GM18951 (cell line): Measurements from ENCODE around the gene KRTAP29-1.

Source experiments
- POLR2A ChIP-seq: IDR thresholded peaks from 4 replicates; pipeline ENCODE4 v1.6.1; 2011; ENCODE audit warnings: mild to moderate bottlenecking; ENCODE audit not compliant: insufficient read length, insufficient read depth; ENCODE audit errors: extremely low read depth
- in situ Hi-C: fragments of 300-500 bp; cut with MboI; formaldehyde crosslinking; loops from one replicate; pipeline ENCODE4 v1.12.0; 2022; ENCODE audit warnings: low sequenced_read_pairs, mixed read lengths, inconsistent platforms; ENCODE audit not compliant: unreplicated experiment

KRTAP29-1 gene

DNA sequence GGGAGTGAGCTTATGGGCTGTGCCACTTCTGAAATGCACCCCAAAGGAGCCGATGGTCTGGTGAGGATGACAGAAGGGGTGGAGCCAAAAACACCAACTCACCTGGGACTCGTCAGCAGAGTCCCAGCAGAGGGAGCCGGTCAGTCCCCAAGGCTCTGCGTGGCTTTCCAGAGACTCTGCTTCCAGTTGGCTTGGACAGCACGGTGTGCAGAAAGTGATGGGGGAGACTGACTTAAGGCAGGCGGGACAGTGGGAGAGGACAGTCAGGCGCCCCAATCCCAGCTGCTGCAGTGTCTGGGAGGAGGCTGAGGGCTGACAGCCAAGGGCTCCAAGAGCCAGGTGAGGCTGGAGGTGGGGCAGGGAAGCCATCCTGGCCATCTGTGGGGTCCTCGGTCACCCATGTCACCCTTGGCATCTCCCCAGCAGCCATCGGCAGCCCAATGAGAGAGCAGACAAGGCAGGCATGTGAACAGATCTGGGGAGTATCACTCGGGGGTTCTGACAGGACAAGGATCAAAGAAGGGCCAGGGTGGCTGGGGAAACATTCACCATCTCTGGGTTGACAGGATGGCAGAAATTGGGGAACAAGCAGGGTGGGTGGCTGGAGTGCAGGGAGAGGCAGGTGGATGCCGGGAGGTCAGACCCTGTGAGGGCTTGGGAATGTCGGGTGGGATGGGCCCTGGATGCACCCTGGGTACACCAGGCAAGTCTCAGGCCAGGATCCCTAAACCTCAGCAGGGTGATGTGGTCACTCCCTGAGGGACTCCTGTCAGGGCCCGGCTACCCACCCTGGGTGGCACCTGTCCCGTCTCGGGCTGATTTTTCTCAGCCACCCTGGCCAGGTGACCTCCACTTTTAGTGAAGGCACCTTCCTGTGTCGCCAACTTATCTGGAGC, 21.8 kb upstream of the KRTAP29-1 start:
- no peak for TF ChIP-seq POLR2A
- in situ Hi-C loops = no loop called here

DNA sequence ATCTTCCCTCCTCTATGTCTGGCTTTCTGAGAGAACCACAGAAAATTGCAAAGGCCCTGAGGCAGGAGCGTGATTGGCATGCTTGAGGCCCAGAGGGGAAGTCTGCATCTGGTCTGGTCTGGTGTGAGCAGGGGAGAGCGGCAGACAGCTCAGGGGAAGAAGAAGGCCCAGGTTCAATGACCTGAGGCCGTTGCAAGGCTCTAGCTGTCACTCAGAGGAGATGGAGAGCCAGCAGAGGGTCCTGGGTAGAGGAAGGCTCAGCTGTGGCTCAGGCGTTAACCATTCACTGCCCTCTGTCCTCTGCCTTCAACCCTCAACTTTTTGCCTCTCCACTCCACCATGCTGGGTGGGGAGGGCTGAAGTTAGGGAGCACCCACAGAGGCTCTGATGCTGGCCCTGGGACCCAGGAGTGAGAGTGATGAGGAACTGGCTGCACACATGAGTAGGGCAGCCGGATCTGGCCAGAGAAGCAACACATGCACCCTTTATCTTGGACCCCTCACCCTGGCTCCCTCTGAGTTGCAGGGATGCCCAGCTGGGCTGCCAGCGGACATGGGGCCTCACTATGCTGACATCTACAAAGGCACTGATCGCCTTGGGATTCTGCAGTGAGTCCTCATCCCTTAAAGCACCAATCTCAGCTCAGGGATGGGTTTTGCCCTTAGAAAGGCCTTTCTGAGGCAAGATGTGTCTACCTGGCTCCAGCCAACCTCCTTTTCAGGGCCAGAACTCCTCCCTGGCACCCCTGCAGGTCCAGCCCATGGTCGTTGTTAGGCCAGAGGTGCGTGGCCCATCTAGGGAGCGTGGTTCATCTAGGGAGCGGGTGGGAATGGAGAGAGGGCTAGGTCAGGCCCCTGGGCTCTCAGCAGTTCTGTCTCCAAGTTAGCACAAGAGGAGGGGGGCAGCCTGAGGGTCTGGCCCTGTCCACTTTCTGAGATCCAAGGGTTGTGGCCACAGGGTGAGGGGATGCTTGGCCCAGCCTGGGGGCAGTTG, 20.5 kb upstream of the KRTAP29-1 start:
- in situ Hi-C loops = no loop called here
- no peak for TF ChIP-seq POLR2A

DNA sequence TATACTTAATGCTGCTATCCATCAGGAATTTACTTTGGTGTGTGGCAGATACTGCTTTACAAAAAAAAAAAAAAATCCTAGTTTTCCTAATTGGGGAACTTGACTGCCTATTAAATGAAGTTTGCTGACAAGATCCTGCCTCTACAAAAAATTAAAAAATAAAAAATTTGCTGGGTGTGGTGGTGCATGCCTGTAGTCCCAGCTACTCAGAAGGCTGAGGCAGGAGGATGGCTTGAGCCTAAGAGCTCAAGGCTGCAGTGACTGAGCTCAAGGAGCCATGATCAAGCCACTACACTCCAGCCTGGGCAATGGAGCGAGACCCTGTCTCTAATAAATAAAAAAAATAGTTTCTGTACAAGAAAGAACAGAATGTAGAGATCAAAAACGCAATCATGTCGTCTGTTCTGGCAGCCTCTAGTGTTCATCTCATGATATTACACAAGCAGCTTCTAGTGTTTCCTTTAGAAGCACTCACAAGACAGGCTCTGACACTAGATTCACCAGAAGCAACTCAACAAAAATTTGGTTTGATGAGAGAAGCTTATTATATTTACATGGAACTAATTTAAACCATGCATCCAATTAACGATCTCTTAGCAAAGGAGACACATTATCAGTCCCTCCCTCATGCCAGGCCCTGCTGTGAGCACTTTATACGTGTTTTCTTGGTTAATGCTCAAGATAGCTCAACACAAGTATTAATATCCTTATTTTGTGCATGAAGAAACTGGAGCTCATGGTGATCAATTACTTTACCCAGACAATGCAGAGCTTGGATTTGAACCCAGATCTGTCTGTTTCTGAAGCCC, 19.6 kb upstream of the KRTAP29-1 start:
- no peak for TF ChIP-seq POLR2A
- in situ Hi-C loops = no loop called here

DNA sequence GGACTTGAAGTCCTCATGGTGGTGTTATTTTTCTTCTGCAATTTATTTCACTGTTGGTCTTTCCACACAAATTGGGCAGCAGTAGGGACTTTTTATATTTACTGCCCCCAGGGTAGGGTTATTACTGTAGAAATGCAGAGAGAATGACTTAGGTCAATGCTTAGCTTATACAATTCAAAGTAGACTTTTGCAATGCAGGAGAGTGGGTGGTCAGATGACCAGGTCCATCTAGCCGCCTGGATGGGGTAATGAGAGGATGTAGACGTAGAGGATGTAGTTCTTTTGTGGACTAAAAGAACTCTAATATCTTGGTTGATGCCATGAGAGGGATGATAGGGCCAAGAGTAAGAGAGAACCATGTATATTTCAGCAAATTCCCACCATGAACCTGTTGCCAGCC, 15.6 kb upstream of the KRTAP29-1 start:
- in situ Hi-C loops = no loop called here
- TF ChIP-seq POLR2A = no peak

DNA sequence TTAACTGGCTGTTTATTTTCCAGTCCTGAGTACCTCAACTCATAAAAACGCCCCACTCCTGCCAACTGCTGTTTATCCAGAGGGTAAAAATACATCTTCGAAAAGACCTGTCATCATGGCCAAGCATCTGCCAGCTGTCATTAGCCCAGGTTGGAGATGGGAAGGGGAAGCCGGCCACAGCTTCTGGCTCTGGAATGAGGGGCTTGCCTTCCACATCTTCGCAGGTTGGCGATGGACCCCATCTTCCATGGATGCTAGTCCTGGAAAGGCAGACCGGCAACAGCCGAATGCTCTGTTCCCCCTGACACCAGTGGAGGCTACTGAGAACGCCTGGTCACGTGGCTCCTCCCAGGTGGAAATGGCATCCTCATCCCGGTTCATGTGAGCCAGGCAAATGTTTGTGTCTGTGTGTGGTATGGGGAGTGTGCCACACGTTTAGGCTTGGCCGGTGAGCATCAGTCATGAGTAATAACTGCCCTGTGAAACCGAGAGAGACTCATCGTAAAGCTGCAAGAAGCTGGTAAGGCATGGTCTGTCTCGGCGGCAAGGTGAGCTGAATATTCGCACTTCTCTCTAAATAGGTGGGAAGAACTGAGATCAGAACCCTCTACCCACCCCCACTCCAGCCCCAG, 13.3 kb upstream of the KRTAP29-1 start:
- TF ChIP-seq POLR2A = no peak
- in situ Hi-C loops = no loop called here

DNA sequence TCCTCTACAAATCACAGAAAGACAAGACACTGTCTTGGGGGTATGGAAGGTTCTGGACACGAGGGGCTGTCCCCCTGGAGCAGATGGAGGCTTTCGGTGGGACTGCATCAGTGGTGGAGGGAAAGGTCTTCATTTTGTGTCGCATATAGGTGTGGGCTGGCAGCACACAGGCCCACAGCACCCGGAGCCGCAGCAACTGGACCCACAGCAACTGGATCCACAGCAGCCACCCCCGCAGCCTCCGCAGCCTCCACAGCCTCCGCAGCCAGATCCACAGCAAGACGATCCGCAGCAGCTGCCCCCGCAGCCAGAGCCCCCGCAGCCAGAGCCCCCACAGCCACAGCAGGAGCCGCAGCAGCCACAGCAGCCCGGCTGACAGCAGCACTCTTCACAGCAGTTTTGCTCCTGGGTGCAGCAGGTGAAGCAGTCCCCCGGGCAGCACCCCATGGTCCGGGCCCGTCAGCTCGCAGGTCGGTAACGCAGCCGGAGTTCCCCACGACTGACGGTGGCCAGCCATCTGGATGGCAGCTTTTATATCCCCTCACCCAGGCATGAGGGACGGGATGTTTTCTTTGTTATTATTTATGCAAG, 12.6 kb upstream of the KRTAP29-1 start, which contains the start of gene KRTAP17-1:
KRTAP17-1 (minus strand) TSS at position 507 of the 591 bp plus-strand sequence; CDS start at position 447, 60 bp downstream.
- in situ Hi-C loops = no loop called here

DNA sequence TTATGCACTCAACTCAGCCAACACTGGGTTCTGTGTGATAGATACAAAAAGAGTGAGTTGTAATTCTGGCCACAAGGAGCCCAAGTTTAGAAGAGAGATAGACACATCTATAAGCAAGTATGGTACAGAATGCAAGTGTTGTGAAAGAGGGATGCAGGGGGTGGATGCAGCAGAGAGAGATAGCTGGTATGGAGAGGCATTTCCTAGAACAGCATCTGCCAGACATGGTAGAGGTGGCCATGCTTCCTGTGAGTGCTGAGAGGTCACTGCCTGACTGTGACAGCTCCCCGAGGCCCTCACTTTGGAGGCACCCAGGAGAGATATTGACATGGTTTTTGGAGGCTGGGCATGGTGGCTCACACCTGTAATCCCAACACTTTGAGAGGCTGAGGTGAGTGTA, 8.5 kb upstream of the KRTAP29-1 start:
- no peak for TF ChIP-seq POLR2A
- in situ Hi-C loops = no loop called here

More for the DNA sequence above, 12.6 kb upstream of the KRTAP29-1 start, which contains the start of gene KRTAP17-1:
- TF ChIP-seq POLR2A = no peak

DNA sequence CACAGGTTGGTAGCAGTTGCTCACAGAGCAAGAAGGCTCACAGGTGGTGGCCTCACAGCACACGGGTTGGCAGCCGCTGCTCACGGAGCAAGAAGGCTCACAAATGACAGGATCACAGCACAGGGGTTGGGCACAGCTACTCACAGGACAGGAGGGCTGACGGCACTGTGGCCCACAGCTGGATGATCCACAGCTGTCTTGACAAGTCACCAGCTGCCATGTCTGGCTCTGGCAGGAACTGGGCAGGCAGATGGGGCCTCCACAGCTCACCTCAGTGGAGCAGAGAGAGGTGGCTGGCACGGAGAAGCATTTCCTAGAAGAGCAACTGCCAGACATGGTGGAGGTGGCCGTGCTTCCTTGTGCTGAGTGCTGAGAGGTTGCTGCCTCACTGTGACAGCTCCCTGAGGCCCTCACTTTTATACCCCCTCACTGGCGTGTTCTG, 6.3 kb upstream of the KRTAP29-1 start, which contains the start of gene KRTAP16-1:
KRTAP16-1 (minus strand) TSS at position 392 of the 442 bp plus-strand sequence; CDS start at position 336, 56 bp downstream.
- in situ Hi-C loops = no loop called here
- no peak for TF ChIP-seq POLR2A

DNA sequence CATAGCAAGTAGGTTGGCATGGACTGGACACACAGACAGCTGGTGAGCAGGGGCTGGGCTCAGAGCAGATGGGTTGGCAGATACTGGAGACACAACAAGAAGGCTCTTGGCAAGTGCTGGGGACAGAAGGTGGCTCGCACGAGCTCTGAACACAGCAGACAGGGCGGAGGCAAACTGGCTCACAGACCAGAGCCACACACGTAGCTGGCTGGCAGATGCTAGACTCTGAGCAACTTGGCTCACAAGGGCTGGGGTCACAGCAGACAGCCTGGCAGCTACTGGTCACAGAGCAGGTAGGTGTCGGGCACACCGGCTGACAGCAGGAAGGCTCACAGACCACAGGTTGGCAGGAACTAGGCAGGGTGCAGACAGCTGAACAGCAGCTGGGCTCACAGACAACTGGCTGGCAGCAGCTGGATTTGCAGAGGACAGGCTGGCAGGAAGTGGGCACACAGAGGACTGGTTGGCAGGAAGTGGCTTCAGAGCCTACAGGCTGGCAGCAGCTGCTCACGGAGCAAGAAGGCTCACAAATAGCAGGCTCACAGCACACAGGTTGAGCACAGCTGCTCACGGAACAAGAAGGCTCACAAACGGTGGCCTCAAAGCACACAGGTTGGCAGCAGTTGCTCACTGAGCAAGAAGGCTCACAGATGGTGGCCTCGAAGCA, 5.7 kb upstream of the KRTAP29-1 start:
- in situ Hi-C loops = no loop called here
- TF ChIP-seq POLR2A = no peak

DNA sequence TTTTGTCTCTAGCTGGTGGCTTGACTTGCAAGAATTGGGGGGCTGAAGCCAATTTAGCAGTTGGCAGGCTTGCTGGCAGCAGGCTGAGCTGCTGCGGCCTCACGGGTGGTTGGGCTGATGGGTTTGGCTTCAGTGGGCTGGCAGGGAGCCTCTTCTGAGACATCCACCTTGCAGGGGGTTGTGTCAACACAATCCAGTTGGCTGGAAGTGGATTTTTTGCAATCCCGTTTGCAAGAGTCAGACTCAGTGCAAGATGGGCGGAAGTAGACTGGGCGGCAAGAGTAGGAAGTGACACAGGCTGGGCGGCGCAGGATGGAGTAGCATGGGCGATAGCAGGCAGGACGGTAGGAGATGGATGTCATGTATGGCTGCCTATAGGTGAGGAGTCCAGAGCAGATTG, 5.0 kb upstream of the KRTAP29-1 start:
- in situ Hi-C loops = no loop called here
- no peak for TF ChIP-seq POLR2A

DNA sequence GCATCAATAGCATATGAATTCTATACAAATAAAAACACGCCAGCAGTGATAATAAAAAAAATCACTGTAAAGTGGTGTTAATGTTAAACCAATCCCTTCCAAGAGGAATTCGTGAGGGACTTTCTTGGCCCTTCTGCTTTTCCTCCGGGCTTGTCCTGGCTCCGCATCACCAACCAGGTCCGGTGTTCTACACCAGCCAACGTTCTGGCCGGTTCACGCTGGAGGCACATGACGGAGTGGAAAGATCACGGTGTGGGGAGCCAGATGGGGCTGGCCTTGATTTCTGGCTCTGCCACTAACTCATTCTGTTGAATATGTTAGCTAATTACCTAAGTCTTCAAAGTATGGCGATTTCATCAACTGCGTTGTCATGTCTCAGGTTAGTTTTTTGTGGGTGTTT, 1.4 kb upstream of the KRTAP29-1 start:
- in situ Hi-C loops = no loop called here
- TF ChIP-seq POLR2A = no peak

DNA sequence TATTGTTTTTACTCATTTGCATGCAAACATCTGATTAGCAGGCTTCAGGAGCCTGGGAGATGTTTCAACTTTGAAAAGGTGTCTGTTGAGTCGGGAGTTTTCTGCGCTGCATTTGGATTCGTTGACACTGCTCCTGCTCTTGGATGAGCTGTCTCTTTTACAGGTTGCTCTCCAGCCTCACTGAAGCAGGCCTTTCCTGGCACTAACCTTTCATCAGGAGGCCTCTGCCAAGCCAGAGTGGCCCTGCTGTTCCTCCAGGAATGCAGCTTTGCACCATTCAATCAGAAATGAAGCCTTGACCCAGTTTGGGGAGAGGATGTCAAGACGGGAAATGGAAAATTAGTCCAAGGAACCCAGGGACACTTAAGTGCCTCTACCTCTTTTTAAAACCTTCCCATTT, 330 bp upstream of the KRTAP29-1 start:
- in situ Hi-C loops = no loop called here
- no peak for TF ChIP-seq POLR2A
